GM21529 (cell line): Measurements from ENCODE around the gene BMAL1.
"Not testable (repeated sequence)": the region's sequence is repeated elsewhere in the genome, so short reads cannot be mapped to it uniquely, and the experiment has no call there.

Experiments
- ATAC-seq: cut with Tn5 transposase; IDR thresholded peaks from one replicate; pipeline ENCODE4 v1.9.1; 2021; ENCODE audit not compliant: unreplicated experiment

Gene BMAL1

DNA sequence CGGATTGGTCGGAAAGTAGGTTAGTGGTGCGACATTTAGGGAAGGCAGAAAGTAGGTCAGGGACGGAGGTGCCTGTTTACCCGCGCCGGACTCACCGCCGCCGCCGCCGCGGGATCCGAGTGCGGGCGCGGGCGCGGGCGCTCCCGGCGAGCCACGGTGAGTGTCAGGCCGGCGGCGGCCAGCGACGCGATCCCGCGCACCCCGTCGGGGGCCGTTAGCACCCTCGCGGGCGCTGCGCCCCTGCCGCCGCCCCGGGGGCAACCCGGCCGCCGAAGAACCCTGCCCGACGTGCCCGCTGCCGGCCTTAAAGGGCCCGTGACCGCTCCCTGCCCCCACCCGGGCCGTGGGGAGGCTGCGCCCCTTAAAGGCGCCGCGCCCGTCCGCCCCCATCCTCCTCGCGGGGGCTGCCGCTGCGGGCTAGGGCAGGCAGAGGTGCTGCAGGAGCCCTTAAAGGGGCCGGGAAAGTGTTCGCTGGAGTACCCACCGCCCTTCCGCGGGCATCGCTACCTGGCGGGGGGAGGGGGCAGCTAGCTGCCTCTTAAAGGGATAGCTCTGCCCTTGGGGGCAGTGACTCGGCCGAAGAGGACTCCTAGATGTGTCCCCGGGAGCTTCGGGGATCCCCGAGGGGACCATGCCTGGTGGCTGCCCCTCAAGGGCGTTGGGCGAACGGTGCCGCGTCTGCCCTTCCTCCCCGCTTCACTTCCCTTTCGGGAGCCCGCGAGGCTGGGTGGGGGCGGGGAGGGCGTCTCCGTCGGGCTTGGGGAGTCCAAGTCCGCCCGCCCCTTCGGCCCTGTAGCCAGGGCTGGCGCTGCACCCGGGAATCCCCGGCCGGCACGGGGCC is at the start of gene BMAL1:
BMAL1 (plus strand) TSS at position 23 of the 841 bp plus-strand sequence. CDS start 76,519 bp downstream, outside the sequence.
- peak; percentile 20 for ATAC-seq

DNA sequence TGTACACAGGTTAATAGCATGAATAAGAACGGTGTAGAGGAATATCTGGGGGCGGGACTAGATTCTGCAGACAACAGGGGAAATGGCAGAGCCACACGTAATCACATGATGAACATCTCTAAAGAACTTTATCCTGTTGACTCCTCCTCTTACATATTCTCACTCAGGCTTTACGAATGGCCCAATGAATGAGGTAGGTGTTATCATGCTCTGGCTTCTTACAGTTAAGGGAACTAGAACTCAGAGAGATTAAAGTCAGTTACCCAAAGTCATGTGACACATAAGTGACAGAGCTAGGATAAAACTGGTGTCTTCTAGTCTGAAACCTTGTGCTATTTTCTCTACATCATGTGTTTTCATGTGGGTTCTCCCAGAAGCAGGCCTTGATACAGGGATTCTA is 49.0 kb upstream of the BMAL1 start:
- no peak for ATAC-seq

DNA sequence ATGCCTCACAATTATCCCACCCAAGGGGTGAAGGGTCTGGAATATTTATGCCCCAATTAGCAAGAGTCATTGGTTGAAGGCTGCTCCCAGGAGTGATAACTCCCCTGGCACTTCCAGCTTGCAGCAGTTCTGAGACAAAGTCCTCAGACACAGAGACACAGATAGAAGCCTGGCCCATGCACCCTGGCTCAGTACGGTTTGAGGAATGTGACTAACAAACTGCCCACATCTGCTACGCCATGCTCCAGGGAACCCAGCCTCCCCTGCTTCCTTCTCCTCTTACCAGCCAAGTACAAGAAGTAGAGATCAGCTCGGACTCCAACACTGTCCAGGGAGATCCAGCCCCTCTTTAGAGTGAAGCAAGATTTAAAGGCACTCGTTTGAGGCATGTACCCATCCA is 48.5 kb upstream of the BMAL1 start:
- ATAC-seq = no peak

GRCh38 chr11:13229711-13230318 is 47.8 kb upstream of the BMAL1 start:
- ATAC-seq = no peak

- ATAC-seq = no peak
Observed at GRCh38 chr11:13233173-13233745, 44.3 kb upstream of the BMAL1 start.

GRCh38 chr11:13235895-13236294 is 41.7 kb upstream of the BMAL1 start:
- ATAC-seq = no peak

GRCh38 chr11:13236626-13237025 is 41.0 kb upstream of the BMAL1 start:
- no peak for ATAC-seq

DNA sequence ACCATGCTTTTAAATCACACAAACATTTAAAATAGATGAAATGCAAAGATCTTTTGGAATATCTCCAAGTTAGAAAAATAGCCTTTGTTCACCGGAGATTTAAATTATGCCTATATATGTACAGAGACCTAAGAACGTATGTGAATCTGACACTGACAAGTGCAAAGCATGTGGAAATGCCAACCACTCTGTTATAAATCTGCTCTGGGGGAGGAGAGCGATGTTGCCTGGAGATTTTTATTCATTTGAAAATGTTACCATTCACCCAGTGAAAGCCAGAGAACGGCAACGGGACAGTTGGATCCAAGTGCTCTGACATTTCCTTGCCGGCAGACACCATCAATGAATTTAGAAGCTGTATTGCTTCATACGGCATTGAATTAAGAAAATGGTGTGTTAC is 39.8 kb upstream of the BMAL1 start:
- ATAC-seq = no peak

- peak; percentile 76 for ATAC-seq
Observed at GRCh38 chr11:13238879-13239514, 38.6 kb upstream of the BMAL1 start.

GRCh38 chr11:13242564-13242963 is 35.0 kb upstream of the BMAL1 start:
- ATAC-seq = no peak

GRCh38 chr11:13247606-13248296 is 29.8 kb upstream of the BMAL1 start:
- no peak for ATAC-seq

GRCh38 chr11:13249177-13249576 is 28.4 kb upstream of the BMAL1 start:
- no peak for ATAC-seq

DNA sequence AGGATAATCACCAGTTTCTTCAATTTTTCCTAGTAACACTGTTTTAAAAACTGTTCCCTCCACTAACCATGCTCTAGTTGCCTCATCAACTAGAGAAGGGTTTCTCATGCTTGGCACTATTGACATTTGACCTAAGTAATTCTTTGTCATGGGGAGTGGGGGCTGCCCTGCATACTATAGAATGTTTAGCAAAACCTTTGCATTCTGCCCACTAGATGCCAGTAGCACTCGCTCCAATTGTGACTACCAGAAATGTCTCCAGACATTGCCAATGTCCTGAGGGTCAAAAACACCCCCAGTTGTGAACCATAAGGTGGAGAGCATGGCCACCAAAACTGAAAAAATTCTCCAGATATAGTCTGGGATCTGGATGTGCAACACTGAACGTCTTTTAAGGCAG is 27.6 kb upstream of the BMAL1 start:
- no peak for ATAC-seq

DNA sequence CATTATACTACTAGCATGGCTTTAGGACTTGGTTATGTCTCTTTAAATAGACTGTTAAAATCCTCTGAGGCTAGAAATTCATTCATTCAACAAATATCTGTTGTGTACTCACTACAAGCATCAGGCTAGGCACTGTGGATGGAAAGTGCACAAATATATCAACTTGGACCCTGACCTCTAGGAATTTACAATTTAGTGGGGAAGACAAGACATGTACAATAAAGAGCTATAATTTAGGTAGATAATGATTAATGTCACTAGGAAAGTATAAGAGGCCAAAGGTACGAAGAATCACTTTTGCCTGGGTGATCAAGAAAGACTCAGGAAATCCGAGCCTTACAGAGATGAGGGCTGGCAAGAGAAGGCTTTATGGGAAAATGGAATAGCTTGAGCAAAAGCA is 25.6 kb upstream of the BMAL1 start:
- no peak for ATAC-seq

DNA sequence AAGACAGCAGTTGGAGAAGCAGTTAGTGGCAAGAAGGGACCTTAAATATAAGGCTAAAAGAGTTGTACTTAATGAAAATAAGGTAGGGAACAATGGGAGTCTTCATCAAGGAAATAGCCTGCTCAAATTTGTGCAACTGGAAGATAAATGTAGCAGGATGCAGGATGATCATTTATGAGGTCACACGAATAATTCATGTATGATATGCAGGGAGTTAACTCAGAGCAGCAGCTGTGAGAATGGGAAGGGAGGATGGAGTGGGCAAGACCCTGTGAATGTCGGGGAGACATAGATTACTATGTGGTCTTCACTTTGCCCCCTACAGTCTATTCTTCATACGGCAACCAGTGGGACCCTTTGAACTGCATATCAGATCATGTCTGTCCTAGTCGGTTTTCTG is 25.2 kb upstream of the BMAL1 start:
- ATAC-seq = no peak

- no peak for ATAC-seq
Observed at GRCh38 chr11:13256216-13256615, 21.4 kb upstream of the BMAL1 start.

GRCh38 chr11:13258061-13258460 is 19.5 kb upstream of the BMAL1 start:
- not testable (repeated sequence) for ATAC-seq

GRCh38 chr11:13258855-13259254 is 18.7 kb upstream of the BMAL1 start:
- ATAC-seq = no peak

DNA sequence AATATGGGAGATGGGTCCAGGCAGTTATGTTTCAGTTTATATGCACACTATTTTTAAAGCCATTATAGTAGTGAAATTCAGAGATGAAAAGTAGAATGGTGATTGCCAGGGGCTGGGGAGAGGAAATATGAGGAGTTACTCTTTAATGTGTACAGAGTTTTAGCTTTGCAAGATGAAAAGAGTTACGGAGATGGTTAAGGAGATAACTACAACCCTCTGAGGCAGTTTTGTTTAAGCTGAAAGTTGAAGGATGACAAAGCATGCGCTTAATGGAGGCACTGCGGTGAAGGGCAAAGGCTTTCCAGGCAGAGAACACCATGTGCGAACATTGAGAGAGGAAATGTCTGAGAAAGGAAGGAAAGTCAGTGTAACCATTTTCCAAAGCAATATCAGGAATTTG is 18.2 kb upstream of the BMAL1 start:
- ATAC-seq = no peak

DNA sequence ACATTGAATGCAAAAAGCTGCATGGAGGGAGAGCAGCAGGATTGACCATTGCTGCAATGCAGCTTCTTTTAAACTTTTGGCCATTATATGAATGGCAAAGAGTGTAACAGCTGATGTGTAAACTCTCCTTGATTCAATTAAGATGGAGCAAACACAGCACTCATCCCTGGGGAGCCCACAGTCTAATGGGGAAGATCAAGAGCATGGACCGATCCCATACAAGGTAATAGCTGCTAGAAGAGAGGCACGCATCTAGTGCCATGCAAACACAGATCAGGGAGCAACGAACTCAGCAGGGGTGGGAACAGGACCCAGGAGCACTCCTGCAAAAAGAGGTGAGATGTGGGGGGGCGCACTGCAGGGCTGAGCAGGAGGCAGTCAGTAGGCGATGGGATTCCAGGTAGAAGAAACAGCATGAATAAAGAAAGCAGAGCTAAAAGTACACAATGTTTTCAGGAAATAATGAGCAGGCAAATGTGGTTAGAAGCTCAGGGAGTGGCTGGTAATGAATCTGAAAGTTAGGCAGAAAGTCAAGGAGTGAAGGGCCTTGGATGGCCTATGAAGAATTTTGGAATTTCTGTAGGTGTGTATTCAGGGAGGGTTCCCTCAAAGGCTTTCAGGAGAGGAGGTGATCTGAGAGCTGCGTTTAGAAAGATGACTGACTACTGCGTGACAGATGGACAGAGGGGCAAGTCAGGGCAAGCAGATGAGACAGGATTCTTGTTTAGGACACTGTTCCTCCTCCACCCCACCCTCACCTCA is 17.2 kb upstream of the BMAL1 start:
- no peak for ATAC-seq
